ENCODE measurements around the gene GBP5.
A peak's percentile ranks its signal among the peaks of the same experiment; 100 is the strongest.

Gene GBP5

DNA sequence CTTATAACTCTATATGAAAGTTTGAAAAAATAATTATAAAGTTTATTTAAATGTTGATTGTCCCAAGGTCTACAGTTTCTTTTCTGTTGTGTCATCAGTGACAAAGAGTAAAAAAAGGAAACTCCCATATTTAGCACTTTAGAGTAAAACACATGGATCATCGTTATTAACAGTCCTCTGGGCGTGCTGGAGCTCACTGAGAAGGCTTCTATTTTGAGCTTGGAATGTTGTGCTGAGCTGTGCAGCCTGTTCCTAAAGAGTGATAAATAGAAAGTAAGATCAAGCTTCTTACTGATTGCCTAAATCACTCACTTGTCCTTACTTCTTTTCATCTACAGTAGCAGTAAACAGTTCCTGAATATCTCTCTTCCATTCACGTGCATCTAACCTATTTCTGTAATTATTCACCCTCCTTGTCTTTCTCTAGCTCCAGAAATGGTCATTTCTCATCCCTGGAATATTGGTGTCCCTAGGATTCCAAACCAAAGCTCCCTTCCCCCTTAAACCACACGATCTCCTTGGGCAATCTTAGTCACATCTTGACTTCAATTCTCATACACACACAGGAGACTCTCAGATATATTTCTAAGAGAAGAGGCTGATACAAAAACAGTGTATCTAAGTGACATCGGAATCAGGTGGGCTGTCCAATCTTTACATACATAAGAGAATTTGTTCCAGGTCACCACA lies 11.9 kb downstream of the GBP5 start:
- peaks cover 6% of the 10 kb centered on the region; the same call in 1 of the 2 replicates for H3F3A ChIP-seq (ENCODE audit: low read depth)
- no peak for TF ChIP-seq EZH2phosphoT487 (IDR thresholded peaks at IDR 0.05; ENCODE audit: borderline replicate concordance)
- no peak for TF ChIP-seq CTCF (conservative IDR thresholded peaks at IDR 0.05; ENCODE audit: low read length)
- peaks cover 75% of the 10 kb centered on the region for H3K4me1 ChIP-seq (ENCODE audit: insufficient read depth, low read length, poor library complexity, severe bottlenecking)
- H4K20me1 ChIP-seq (ENCODE audit: insufficient read depth, low read length, poor library complexity, severe bottlenecking) = no peaks in the 10 kb centered on the region
- peak overlapping the region; percentile 63 for H3K9ac ChIP-seq (ENCODE audit: low read depth, low read length, poor library complexity, severe bottlenecking)
- H2AFZ ChIP-seq (ENCODE audit: low read length) = no peak overlapping the region
- no peaks in the 10 kb centered on the region for H3K9me3 ChIP-seq (ENCODE audit: insufficient read depth, low read depth, low read length)
- no peaks in the 10 kb centered on the region for H3K9me2 ChIP-seq (replicated peaks; ENCODE audit: low read depth, low read length)
- H3K79me2 ChIP-seq (ENCODE audit: insufficient read depth, low read length) = no peaks in the 10 kb centered on the region; the same call in 1 of the 2 replicates
- peaks cover 29% of the 10 kb centered on the region; the same call in 1 of the 2 replicates for H3K36me3 ChIP-seq (ENCODE audit: insufficient read depth, low read length)
- H3K27me3 ChIP-seq (ENCODE audit: insufficient read depth, low read length, poor library complexity, severe bottlenecking) = no peaks in the 10 kb centered on the region
- peak overlapping the region; percentile 92 for H3K4me2 ChIP-seq (ENCODE audit: low read depth, low read length, poor library complexity, severe bottlenecking)
- peak overlapping the region; percentile 70 for H3K4me3 ChIP-seq (ENCODE audit: low read length, poor library complexity, severe bottlenecking)

- H2AFZ ChIP-seq (ENCODE audit: low read length) = no peak overlapping the region
- H3K4me2 ChIP-seq (ENCODE audit: low read depth, low read length, poor library complexity, severe bottlenecking) = peak overlapping the region; percentile 92
- peaks cover 6% of the 10 kb centered on the region; the same call in 1 of the 2 replicates for H3F3A ChIP-seq (ENCODE audit: low read depth)
- no peaks in the 10 kb centered on the region for H3K9me3 ChIP-seq (ENCODE audit: insufficient read depth, low read depth, low read length)
- no peaks in the 10 kb centered on the region for H4K20me1 ChIP-seq (ENCODE audit: insufficient read depth, low read length, poor library complexity, severe bottlenecking)
- no peaks in the 10 kb centered on the region for H3K27me3 ChIP-seq (ENCODE audit: insufficient read depth, low read length, poor library complexity, severe bottlenecking)
- no peak for TF ChIP-seq EZH2phosphoT487 (IDR thresholded peaks at IDR 0.05; ENCODE audit: borderline replicate concordance)
- no peak for TF ChIP-seq CTCF (conservative IDR thresholded peaks at IDR 0.05; ENCODE audit: low read length)
- H3K9me2 ChIP-seq (replicated peaks; ENCODE audit: low read depth, low read length) = no peaks in the 10 kb centered on the region
- H3K79me2 ChIP-seq (ENCODE audit: insufficient read depth, low read length) = no peaks in the 10 kb centered on the region; the same call in 1 of the 2 replicates
- peaks cover 29% of the 10 kb centered on the region; the same call in 1 of the 2 replicates for H3K36me3 ChIP-seq (ENCODE audit: insufficient read depth, low read length)
- H3K4me1 ChIP-seq (ENCODE audit: insufficient read depth, low read length, poor library complexity, severe bottlenecking) = peaks cover 73% of the 10 kb centered on the region
- peak overlapping the region; percentile 63 for H3K9ac ChIP-seq (ENCODE audit: low read depth, low read length, poor library complexity, severe bottlenecking)
- H3K4me3 ChIP-seq (ENCODE audit: low read length, poor library complexity, severe bottlenecking) = peak overlapping the region; percentile 70
Measured at GRCh38 chr1:89260042-89260441, 12.6 kb downstream of the GBP5 start.

DNA sequence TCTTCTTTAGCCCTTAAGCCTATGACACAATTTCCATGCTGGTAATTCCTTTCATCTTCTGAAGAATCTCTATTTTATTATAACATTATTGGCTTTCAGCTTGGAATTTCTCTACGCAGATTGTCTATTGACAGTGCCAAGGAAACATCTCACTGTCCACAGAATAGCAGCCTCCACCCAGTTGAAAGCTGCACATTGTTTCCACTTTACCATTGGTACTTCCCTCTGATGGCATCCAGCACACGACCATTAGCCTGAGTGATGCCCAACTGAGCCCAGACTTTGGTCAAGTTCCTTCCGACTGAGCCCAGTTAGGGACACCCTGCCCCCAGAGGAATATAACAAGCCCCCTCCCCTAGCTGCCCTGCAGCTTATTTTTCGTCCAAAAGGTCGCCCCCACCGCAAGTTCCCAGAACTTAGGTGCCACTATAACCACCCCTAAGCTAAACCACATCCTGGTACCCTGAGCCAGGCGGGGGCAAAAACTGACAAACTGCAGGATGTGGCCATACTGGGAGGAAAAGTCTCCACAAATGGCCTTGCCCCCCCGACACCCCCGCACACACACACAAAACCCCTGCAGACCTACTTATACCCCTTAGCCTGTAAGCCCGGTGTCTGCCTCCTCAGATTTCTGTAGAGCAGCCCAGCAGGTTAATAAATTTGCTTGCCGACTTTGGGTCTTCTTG lies 13.2 kb downstream of the GBP5 start:
- Histone ChIP-seq H3F3A (ENCODE audit: low read depth) (peaks cover 6% of the 10 kb centered on the region; the same call in 1 of the 2 replicates), H3K27me3 (ENCODE audit: insufficient read depth, low read length, poor library complexity, severe bottlenecking) (no peaks in the 10 kb centered on the region), H3K9ac (ENCODE audit: low read depth, low read length, poor library complexity, severe bottlenecking) (peak overlapping the region; percentile 63), H3K4me3 (ENCODE audit: low read length, poor library complexity, severe bottlenecking) (peak overlapping the region; percentile 70), H3K79me2 (ENCODE audit: insufficient read depth, low read length) (no peaks in the 10 kb centered on the region; the same call in 1 of the 2 replicates), H3K4me2 (ENCODE audit: low read depth, low read length, poor library complexity, severe bottlenecking) (peak overlapping the region; percentile 92), H3K9me3 (ENCODE audit: insufficient read depth, low read depth, low read length) (no peaks in the 10 kb centered on the region), H3K9me2 (replicated peaks; ENCODE audit: low read depth, low read length) (no peaks in the 10 kb centered on the region), H3K4me1 (ENCODE audit: insufficient read depth, low read length, poor library complexity, severe bottlenecking) (peaks cover 68% of the 10 kb centered on the region), H2AFZ (ENCODE audit: low read length) (no peak overlapping the region), H3K36me3 (ENCODE audit: insufficient read depth, low read length) (peaks cover 24% of the 10 kb centered on the region; the same call in 1 of the 2 replicates), H4K20me1 (ENCODE audit: insufficient read depth, low read length, poor library complexity, severe bottlenecking) (no peaks in the 10 kb centered on the region)
- no peak for TF ChIP-seq EZH2phosphoT487 (IDR thresholded peaks at IDR 0.05; ENCODE audit: borderline replicate concordance)
- TF ChIP-seq CTCF (conservative IDR thresholded peaks at IDR 0.05; ENCODE audit: low read length) = no peak

Data from Loucy (cell line).